ENCODE data around the gene WDR54.
A peak's percentile ranks its signal among the peaks of the same experiment; 100 is the strongest.

Gene WDR54

GRCh38 chr2:74387346-74387745 is 34.2 kb upstream of the WDR54 start:
- no peak overlapping the region for H3K4me3 ChIP-seq (ENCODE audit: low read length)
- no peak overlapping the region for H2AFZ ChIP-seq (ENCODE audit: low read depth, low read length)
- peaks cover 3% of the 10 kb centered on the region; the same call in 1 of the 2 replicates for H4K20me1 ChIP-seq (ENCODE audit: insufficient read depth, low read length)
- H3K27me3 ChIP-seq (ENCODE audit: low read depth, low read length) = no peaks in the 10 kb centered on the region
- TF ChIP-seq EZH2phosphoT487 (IDR thresholded peaks at IDR 0.05; ENCODE audit: low read depth) (no peak), CTCF (IDR thresholded peaks at IDR 0.05; ENCODE audit: low read depth, low read length) (no peak)
- H3K79me2 ChIP-seq (ENCODE audit: low read length) = peaks cover 35% of the 10 kb centered on the region
- H3K9ac ChIP-seq (ENCODE audit: low read length) = no peak overlapping the region
- H3K4me2 ChIP-seq (ENCODE audit: low read length) = no peak overlapping the region
- H3K36me3 ChIP-seq (replicated peaks; ENCODE audit: low read depth, low read length) = peaks cover 8% of the 10 kb centered on the region
- H3K9me3 ChIP-seq (ENCODE audit: insufficient read depth, low read length) = no peaks in the 10 kb centered on the region
- H3K27ac ChIP-seq (ENCODE audit: low read length) = no peak overlapping the region
- H3K4me1 ChIP-seq (ENCODE audit: low read length) = peaks cover 11% of the 10 kb centered on the region

GRCh38 chr2:74390606-74391005 is 30.9 kb upstream of the WDR54 start:
- TF ChIP-seq CTCF (IDR thresholded peaks at IDR 0.05; ENCODE audit: low read depth, low read length) = no peak
- no peak for TF ChIP-seq EZH2phosphoT487 (IDR thresholded peaks at IDR 0.05; ENCODE audit: low read depth)

GRCh38 chr2:74391209-74391579 is 30.3 kb upstream of the WDR54 start:
- TF ChIP-seq CTCF (IDR thresholded peaks at IDR 0.05; ENCODE audit: low read depth, low read length) (no peak), EZH2phosphoT487 (IDR thresholded peaks at IDR 0.05; ENCODE audit: low read depth) (no peak)
- Histone ChIP-seq H3K9me3 (ENCODE audit: insufficient read depth, low read length) (no peaks in the 10 kb centered on the region), H3K27me3 (ENCODE audit: low read depth, low read length) (no peaks in the 10 kb centered on the region), H3K79me2 (ENCODE audit: low read length) (peaks cover 35% of the 10 kb centered on the region), H4K20me1 (ENCODE audit: insufficient read depth, low read length) (peaks cover 3% of the 10 kb centered on the region; the same call in 1 of the 2 replicates), H2AFZ (ENCODE audit: low read depth, low read length) (peak overlapping the region; percentile 97), H3K9ac (ENCODE audit: low read length) (peak overlapping the region; percentile 81), H3K4me2 (ENCODE audit: low read length) (peak overlapping the region; percentile 93), H3K36me3 (replicated peaks; ENCODE audit: low read depth, low read length) (no peaks in the 10 kb centered on the region), H3K4me1 (ENCODE audit: low read length) (peaks cover 11% of the 10 kb centered on the region), H3K27ac (ENCODE audit: low read length) (no peak overlapping the region), H3K4me3 (ENCODE audit: low read length) (peak overlapping the region; percentile 89)

More at GRCh38 chr2:74390606-74391005, 30.9 kb upstream of the WDR54 start:
- H3K4me1 ChIP-seq (ENCODE audit: low read length) = peaks cover 11% of the 10 kb centered on the region
- H3K9me3 ChIP-seq (ENCODE audit: insufficient read depth, low read length) = no peaks in the 10 kb centered on the region
- peaks cover 35% of the 10 kb centered on the region for H3K79me2 ChIP-seq (ENCODE audit: low read length)
- peak overlapping the region; percentile 89 for H3K4me3 ChIP-seq (ENCODE audit: low read length)
- no peaks in the 10 kb centered on the region for H3K27me3 ChIP-seq (ENCODE audit: low read depth, low read length)
- no peak overlapping the region for H3K27ac ChIP-seq (ENCODE audit: low read length)
- H4K20me1 ChIP-seq (ENCODE audit: insufficient read depth, low read length) = peaks cover 3% of the 10 kb centered on the region; the same call in 1 of the 2 replicates
- H3K4me2 ChIP-seq (ENCODE audit: low read length) = peak overlapping the region; percentile 93
- no peak overlapping the region for H2AFZ ChIP-seq (ENCODE audit: low read depth, low read length)
- no peaks in the 10 kb centered on the region for H3K36me3 ChIP-seq (replicated peaks; ENCODE audit: low read depth, low read length)
- peak overlapping the region; percentile 81 for H3K9ac ChIP-seq (ENCODE audit: low read length)

DNA sequence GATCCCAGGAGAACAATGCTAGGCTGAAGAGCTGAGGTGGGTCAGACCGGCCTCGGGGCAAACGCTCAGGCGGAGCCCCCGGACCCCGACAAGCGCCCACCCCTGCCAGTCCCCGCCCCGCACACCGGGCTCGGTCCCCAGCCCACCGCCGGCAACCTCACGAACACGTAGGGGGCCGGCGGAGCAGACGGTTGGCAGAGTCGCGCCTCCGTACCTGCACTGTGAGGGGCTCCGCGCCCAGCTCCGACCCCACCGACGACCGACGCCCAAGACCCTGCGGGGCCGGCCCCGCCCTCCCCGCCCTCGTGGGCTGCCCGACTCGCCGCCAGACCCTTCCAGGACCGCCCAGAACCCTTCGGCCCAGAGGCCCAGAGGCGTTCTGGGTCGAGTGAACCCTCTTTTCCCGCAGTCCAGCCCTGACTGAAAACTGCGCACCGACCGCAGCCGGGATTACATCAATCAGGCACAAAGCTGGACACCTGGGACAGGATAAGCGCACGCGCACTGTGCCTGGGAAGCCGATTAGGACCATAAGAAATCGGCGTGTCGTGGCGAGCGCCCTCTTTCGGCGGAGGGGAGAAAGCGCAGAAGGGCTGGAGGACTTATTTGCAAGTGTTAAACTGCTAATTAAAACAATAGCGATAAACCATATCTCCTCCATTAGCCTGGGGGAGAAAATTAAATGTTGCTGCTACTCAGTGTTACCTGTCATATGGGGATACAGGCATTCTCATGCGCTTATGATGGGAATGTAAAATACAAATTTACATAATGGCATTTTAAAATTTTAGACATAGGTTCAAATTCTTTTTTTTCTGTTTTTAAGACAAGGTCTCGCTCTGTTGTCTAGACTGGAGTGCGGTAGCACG is 29.7 kb upstream of the WDR54 start:
- Histone ChIP-seq H3K79me2 (ENCODE audit: low read length) (peaks cover 35% of the 10 kb centered on the region), H3K27me3 (ENCODE audit: low read depth, low read length) (no peaks in the 10 kb centered on the region), H3K36me3 (replicated peaks; ENCODE audit: low read depth, low read length) (no peaks in the 10 kb centered on the region), H3K4me3 (ENCODE audit: low read length) (peak overlapping the region; percentile 89), H3K4me1 (ENCODE audit: low read length) (peaks cover 11% of the 10 kb centered on the region), H3K4me2 (ENCODE audit: low read length) (peak overlapping the region; percentile 93), H3K9me3 (ENCODE audit: insufficient read depth, low read length) (no peaks in the 10 kb centered on the region), H3K9ac (ENCODE audit: low read length) (peak overlapping the region; percentile 81), H3K27ac (ENCODE audit: low read length) (peak overlapping the region; percentile 76), H2AFZ (ENCODE audit: low read depth, low read length) (peak overlapping the region; percentile 97), H4K20me1 (ENCODE audit: insufficient read depth, low read length) (peaks cover 3% of the 10 kb centered on the region; the same call in 1 of the 2 replicates)
- TF ChIP-seq CTCF (IDR thresholded peaks at IDR 0.05; ENCODE audit: low read depth, low read length) (peak; percentile 95), EZH2phosphoT487 (IDR thresholded peaks at IDR 0.05; ENCODE audit: low read depth) (no peak)
